Astrocyte of the hippocampus (primary cell): Measurements from ENCODE around the gene PET117.
A peak's percentile ranks its signal among the peaks of the same experiment; 100 is the strongest.
"Not testable (repeated sequence)": the region's sequence is repeated elsewhere in the genome, so short reads cannot be mapped to it uniquely, and the experiment has no call there.

Source experiments
- DNase-seq: peaks from one replicate; pipeline ENCODE4 v3.0.0; 2011; ENCODE audit warnings: low read depth, low spot score

The PET117 gene

GRCh38 chr20:18156045-18156444 is 18.4 kb downstream of the PET117 start:
- DNase-seq: no peak

- peak; percentile 65 for DNase-seq
Measured at GRCh38 chr20:18164356-18164755, 26.7 kb downstream of the PET117 start.

- no peak for DNase-seq
Measured at GRCh38 chr20:18165553-18165952, 27.9 kb downstream of the PET117 start.

GRCh38 chr20:18166241-18166881 is 28.7 kb downstream of the PET117 start:
- DNase-seq: no peak

GRCh38 chr20:18166950-18167349 is 29.3 kb downstream of the PET117 start:
- DNase-seq: no peak

- no peak for DNase-seq
Measured at GRCh38 chr20:18172379-18172778, 34.7 kb downstream of the PET117 start.

- DNase-seq: no peak
Measured at GRCh38 chr20:18174906-18175683, 37.4 kb downstream of the PET117 start.

- DNase-seq: no peak
Measured at GRCh38 chr20:18176318-18176785, 38.7 kb downstream of the PET117 start.

- DNase-seq: not testable (repeated sequence)
Measured at GRCh38 chr20:18180366-18180765, 42.7 kb downstream of the PET117 start.

GRCh38 chr20:18180815-18181214 is 43.2 kb downstream of the PET117 start:
- DNase-seq: no peak

GRCh38 chr20:18187020-18187419 is 49.4 kb downstream of the PET117 start:
- no peak for DNase-seq

- DNase-seq: no peak
Measured at GRCh38 chr20:18188434-18188833, 50.8 kb downstream of the PET117 start.

GRCh38 chr20:18190338-18191233 is 52.9 kb downstream of the PET117 start:
- DNase-seq: no peak

- no peak for DNase-seq
Measured at GRCh38 chr20:18191306-18191705, 53.6 kb downstream of the PET117 start.
